Lung (tissue), 12 donors: Measurements from ENCODE around the gene CPPED1. TPM values are rescaled to one million over a fixed set of nuclear protein-coding genes. Genes with fewer than 3 reads are reported as not detected.

ENCODE experiments used
- ATAC-seq: fragments of 200-7000 bp; cut with Tn5 transposase; one replicate; pipeline ENCODE4 v1.9.1; 2020; ENCODE audit warnings: moderate number of reproducible peaks; ENCODE audit not compliant: insufficient read depth, low FRiP score
- DNase-seq, 3 donors: peaks; one replicate each; pipeline ENCODE4 v3.0.0-alpha.2; 2013 to 2017
- H3K27ac ChIP-seq, 2 donors: one replicate each; pipeline ENCODE4 v1.5.1; 2013; ENCODE audit warnings: mild to moderate bottlenecking in 2 of 2, moderate library complexity in 2 of 2, control low read depth in 1 of 2, inconsistent platforms in 1 of 2, low read depth in 1 of 2, low read length in 1 of 2
- H3K27me3 ChIP-seq, 3 donors: one replicate each; pipeline ENCODE4 v1.5.1; 2013; ENCODE audit warnings: low read length in 2 of 3; ENCODE audit not compliant: control insufficient read depth in 3 of 3, insufficient read depth in 3 of 3
- H3K36me3 ChIP-seq, 4 donors: one replicate each; pipeline ENCODE4 v1.5.1; 2013; ENCODE audit warnings: low read length in 4 of 4, mild to moderate bottlenecking in 1 of 4, moderate library complexity in 1 of 4; ENCODE audit not compliant: control insufficient read depth in 4 of 4, insufficient read depth in 4 of 4
- H3K4me1 ChIP-seq, 5 donors: one replicate each; pipeline ENCODE4 v1.5.1; 2013; ENCODE audit warnings: low read length in 5 of 5, mild to moderate bottlenecking in 2 of 5, moderate library complexity in 1 of 5; ENCODE audit not compliant: control insufficient read depth in 5 of 5, insufficient read depth in 5 of 5
- H3K4me3 ChIP-seq: one replicate; pipeline ENCODE4 v1.5.1; 2013; ENCODE audit warnings: mild to moderate bottlenecking, control low read depth, moderate library complexity
- H3K9ac ChIP-seq, 2 donors: one replicate each; pipeline ENCODE4 v1.5.1; 2013; ENCODE audit warnings: low read length in 2 of 2, control low read depth in 1 of 2; ENCODE audit not compliant: insufficient read depth in 1 of 2
- H3K9me3 ChIP-seq, 4 donors: one replicate each; pipeline ENCODE4 v1.5.1; 2013; ENCODE audit warnings: low read length in 3 of 4, mild to moderate bottlenecking in 1 of 4, moderate library complexity in 1 of 4; ENCODE audit not compliant: control insufficient read depth in 4 of 4, insufficient read depth in 3 of 4
- WGBS, 2 donors: extraction: QIAGEN DNeasy Blood & Tissue Kit; methylation state at CpG; one replicate each; pipeline ENCODE4 v1.1.7; 2013; 5-methylcytosine and 5-hydroxymethylcytosine counted together
- polyA plus RNA-seq, 2 donors: library from polyadenylated mRNA; stranded (reverse); fragments of 200-250 nt; gene quantifications; one replicate each; pipeline ENCODE4 v1.2.1, GENCODE V29; 2013
- total RNA-seq, 2 donors: library from RNA; depleted of rRNA in 1 of 2; stranded (reverse); fragments of >200 nt in 1 of 2; gene quantifications; one replicate each; pipeline ENCODE4 v1.2.1, GENCODE V29; 2014 to 2021
- TF ChIP-seq, protein P1 (sequence below): IDR thresholded peaks from 2 replicates; pipeline ENCODE4 v1.5.1; 2012; ENCODE audit warnings: mild to moderate bottlenecking; ENCODE audit errors: control extremely low read depth, extremely low read depth
- donor health status: control.
- donor health status: control.
- donor health status: Bipolar disorder and iron deficiency.
- donor health status: healthy.
- donor health status: DM: yes; HTN: yes; CAD: no.

The CPPED1 gene
- total and polyA plus RNA-seq, 4 donors, result 9.8 to 32.5 (median 14.2) TPM

- 94 to 96% methylated on average over 8 of the region's 8 CpGs for WGBS, 2 donors
- no peaks in the 10 kb centered on the region for H3K36me3 ChIP-seq
- H3K4me3 ChIP-seq, result no peak overlapping the region
- no peak overlapping the region for H3K9ac ChIP-seq
- DNase-seq, result no peak
- TF ChIP-seq, protein P1, sequence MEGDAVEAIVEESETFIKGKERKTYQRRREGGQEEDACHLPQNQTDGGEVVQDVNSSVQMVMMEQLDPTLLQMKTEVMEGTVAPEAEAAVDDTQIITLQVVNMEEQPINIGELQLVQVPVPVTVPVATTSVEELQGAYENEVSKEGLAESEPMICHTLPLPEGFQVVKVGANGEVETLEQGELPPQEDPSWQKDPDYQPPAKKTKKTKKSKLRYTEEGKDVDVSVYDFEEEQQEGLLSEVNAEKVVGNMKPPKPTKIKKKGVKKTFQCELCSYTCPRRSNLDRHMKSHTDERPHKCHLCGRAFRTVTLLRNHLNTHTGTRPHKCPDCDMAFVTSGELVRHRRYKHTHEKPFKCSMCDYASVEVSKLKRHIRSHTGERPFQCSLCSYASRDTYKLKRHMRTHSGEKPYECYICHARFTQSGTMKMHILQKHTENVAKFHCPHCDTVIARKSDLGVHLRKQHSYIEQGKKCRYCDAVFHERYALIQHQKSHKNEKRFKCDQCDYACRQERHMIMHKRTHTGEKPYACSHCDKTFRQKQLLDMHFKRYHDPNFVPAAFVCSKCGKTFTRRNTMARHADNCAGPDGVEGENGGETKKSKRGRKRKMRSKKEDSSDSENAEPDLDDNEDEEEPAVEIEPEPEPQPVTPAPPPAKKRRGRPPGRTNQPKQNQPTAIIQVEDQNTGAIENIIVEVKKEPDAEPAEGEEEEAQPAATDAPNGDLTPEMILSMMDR, result no peak
- H3K4me1 ChIP-seq, result no peaks in the 10 kb centered on the region
- no peaks in the 10 kb centered on the region for H3K27me3 ChIP-seq
- no peak overlapping the region for H3K27ac ChIP-seq
- no peak for ATAC-seq
- H3K9me3 ChIP-seq, result peaks cover 0 to 4% (median 0%) of the 10 kb centered on the region in 4 donors
These were observed 130.7 kb downstream of the CPPED1 start for GRCh38 chr16:12672986-12673385.

DNA sequence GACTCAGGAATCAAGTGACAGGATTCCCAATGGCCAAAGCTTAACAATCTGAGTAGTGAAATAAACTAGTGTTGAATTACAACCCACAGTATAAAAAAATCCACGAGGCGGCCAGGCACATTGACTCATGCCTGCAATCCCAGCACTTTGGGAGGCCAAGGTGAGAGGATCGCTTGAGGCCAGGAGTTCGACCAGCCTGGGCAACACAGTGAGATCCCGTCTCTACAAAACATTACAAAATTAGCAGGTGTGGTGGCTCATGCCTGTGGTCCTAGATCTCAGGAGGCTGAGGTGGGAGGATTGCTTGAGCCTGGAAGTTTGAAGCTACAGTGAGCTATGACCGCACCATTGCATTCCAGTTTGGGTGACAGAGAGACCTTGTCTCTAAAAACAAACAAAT lies 133.8 kb downstream of the CPPED1 start:
- Histone ChIP-seq H3K4me1 (no peaks in the 10 kb centered on the region), H3K4me3 (no peak overlapping the region), H3K9ac (no peak overlapping the region), H3K27ac (no peak overlapping the region), H3K36me3 (peaks cover 0 to 2% (median under 1%) of the 10 kb centered on the region in 4 donors), H3K27me3 (no peaks in the 10 kb centered on the region), H3K9me3 (peaks cover 0 to 7% (median under 1%) of the 10 kb centered on the region in 4 donors)
- WGBS, 2 donors, result 96 to 98% methylated on average over 6 of the region's 6 CpGs
- DNase-seq, result no peak
- no peak for ATAC-seq
- TF ChIP-seq, protein P1, result no peak

DNA sequence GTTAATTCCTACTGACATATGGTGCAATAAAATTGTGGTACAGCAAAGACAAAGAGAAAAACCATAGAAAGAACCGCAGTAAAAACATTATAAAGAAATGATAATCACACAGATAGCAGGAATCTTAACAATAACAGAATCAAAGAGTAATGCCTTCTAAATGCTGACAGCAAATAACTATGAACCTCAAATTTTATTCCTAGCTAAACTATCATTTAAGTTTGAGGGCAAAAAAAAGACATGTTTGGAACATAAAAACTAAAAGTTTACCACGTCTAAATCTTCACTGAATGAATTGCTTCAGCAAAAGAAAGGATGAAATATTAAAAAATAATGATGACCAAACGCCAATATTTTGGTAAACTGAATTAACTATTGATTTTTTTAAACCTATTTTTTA lies 135.8 kb downstream of the CPPED1 start:
- Histone ChIP-seq H3K36me3 (peaks cover 0 to 6% (median under 1%) of the 10 kb centered on the region in 4 donors), H3K27ac (no peak overlapping the region), H3K9ac (no peak overlapping the region), H3K9me3 (peaks cover 0 to 7% (median under 1%) of the 10 kb centered on the region in 4 donors), H3K27me3 (no peaks in the 10 kb centered on the region), H3K4me3 (no peak overlapping the region), H3K4me1 (no peaks in the 10 kb centered on the region)
- WGBS, 2 donors, result 67 to 73% methylated on average over 3 of the region's 3 CpGs
- ATAC-seq, result no peak
- no peak for DNase-seq
- TF ChIP-seq, protein P1, result no peak

DNA sequence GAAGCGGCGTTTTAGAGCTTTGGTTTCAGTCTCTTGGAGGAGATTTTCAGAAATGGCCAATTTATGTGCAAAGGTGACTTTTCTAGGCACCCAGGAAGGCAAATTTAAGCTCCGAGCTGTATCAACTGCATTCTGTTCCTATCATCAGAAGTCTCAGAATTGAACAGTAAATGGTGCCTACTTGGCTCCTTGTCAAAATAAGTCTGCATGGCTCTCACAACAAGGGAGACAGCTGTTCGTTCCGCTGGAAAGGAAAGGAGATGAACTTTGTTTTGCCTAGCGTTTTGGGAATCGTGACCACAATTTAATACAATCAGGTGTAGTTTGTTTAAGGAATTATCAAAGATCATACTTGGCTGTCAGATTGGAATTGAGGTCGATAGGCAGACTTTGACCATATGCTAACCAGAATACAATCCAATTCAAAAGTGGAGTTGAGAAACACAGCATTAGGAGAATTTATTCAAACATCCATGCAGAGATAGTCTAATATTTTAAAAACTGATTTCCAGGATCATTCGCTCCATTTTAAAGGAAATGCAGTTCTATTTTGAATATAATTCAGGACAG lies 139.4 kb downstream of the CPPED1 start:
- Histone ChIP-seq H3K9ac (no peak overlapping the region), H3K36me3 (peaks cover 0 to 6% (median 2%) of the 10 kb centered on the region in 4 donors), H3K27ac (no peak overlapping the region), H3K9me3 (peaks cover 0 to 7% (median 4%) of the 10 kb centered on the region in 4 donors), H3K27me3 (no peaks in the 10 kb centered on the region), H3K4me1 (no peaks in the 10 kb centered on the region), H3K4me3 (no peak overlapping the region)
- no peak for DNase-seq
- TF ChIP-seq, protein P1, result no peak
- no peak for ATAC-seq
- 97 to 98% methylated on average over 9 of the region's 9 CpGs for WGBS, 2 donors
